GM18858 (cell line): ENCODE results near the gene ANKHD1.
"Not testable (repeated sequence)": the region's sequence is repeated elsewhere in the genome, so short reads cannot be mapped to it uniquely, and the experiment has no call there.

ENCODE experiments used
- ATAC-seq: cut with Tn5 transposase; IDR thresholded peaks from one replicate; pipeline ENCODE4 v1.9.1; 2021; ENCODE audit not compliant: unreplicated experiment

The ANKHD1 gene

DNA sequence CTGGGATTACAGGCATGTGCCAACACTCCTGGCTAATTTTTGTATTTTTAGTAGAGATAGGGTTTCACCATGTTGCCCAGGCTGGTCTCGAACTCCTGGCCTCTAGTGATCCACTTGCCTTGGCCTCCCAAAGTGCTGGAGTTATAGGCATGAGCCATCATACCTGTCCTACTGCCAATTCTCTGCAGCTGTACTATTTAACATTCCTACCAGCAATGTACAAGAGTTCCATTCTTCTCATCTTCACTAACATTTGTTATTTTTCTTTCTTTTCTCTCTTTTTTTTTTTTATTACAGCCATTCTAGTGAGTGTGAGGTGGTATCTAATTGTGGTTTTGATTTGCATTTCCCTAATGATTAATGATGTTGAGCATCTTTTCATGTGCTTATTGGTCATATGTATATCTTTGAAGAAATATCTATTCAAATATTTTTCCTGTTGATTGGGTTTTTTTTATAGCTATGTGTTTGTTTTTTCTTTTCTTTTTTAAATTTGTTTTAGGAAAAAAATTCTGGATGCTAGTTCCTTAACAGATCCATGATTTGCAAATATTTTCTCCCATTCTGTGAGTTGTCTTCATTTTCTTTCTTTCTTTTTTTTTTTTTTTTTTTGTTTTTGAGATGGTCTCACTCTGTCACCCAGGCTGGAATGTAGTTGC, 17.4 kb downstream of the ANKHD1 start:
- ATAC-seq: no peak

DNA sequence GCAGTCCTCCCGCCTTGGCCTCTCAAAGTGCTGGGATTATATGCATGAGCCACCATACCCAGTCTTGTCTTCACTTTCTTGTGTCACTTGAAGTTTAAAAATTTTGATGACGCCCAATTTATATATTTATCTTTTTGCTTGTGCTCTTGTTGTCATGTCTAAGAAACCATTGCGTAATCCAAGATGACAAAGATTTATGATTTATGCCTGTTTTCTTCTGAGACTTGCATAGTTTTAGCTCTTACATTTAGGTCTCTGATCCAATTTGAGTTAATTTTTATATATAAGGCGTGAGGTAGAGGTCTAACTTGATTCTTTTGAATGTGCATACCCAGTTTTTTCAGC, 18.6 kb downstream of the ANKHD1 start:
- ATAC-seq: no peak

DNA sequence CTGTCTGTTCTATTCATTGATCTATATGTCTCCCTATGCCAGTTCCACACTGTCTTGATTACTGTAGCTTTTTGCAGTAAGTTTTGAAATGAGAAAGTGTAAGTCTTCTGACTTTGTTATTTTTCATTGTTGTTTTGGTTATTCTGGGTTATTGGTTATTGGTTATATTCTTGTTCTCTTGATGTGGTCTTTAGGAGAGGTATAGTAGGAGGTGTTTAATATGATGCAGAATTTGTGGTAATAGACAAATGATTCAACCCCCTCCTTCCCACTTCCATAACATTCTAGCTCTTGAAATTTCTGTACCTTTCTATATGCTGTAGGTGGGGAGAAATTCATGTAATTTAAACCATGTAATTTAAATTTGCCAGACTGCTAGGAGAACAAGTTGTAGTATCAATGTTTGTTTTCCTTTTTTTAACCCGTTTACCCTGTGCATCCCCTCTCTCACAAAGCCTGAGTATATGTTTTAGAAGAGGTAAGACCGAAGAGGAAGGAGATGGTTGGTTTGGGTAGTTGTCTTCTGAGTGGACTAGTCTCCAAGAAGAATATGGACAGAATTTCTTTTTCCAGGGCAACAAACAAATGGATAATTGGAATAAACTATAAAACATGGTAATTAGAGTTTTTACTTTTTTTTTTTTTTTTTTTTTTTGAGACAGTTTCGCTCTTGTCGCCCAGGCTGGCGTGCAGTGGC, 19.2 kb downstream of the ANKHD1 start:
- ATAC-seq: no peak

DNA sequence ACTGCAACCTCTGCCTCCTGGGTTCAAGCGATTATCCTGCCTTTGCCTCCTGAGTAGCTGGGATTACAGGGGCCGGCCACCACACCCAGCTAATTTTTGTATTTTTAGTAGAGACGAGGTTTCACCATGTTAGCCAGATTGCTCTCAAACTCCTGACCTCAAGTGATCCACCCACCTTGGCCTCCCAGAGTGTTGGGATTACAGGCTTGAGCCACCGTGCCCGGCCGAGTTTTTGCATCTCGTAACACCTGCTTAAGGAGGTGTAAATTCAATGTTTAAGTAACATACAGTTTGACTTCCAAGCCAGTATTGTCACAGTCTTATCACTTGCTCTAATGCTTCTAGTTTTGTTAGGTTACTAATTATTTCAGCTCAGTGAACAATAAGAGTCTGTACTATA, 19.7 kb downstream of the ANKHD1 start:
- ATAC-seq: not testable (repeated sequence)

DNA sequence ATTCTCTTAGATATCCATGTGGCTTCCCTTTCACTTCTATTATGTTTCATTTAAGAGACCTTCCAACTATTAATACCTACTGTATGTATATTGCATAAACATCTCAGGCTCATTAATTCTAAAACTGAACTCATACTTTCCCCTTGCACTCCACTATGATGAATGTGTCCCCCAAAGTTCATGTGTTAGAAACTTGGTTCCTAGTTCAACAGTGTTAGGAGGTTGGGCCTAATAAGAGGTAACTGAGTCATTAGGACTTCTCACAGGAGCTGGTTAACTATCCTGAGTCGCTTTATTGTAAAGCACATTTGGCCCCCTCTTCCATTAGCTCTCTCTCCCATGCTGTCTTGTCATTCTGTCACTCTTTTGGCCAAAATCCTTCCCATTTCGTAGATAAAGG, 22.0 kb downstream of the ANKHD1 start:
- ATAC-seq: no peak

DNA sequence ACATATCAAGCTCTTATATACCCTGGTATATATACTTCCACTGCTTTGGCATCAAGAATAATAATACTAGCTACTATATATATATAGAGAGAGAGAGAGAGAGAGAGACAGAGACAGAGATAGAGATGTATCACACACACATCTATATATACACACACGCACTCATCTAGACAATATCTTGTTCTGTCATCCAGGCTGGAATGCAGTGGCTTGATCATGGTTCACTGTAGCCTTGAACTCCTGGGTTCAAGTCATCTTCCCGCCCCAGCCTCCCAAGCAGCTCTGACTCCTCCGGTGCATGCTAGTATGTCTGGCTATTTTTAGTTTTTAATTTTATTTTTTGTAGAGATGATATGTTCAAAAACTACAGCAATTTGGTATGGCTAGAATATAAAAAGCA, 22.5 kb downstream of the ANKHD1 start:
- ATAC-seq: no peak

DNA sequence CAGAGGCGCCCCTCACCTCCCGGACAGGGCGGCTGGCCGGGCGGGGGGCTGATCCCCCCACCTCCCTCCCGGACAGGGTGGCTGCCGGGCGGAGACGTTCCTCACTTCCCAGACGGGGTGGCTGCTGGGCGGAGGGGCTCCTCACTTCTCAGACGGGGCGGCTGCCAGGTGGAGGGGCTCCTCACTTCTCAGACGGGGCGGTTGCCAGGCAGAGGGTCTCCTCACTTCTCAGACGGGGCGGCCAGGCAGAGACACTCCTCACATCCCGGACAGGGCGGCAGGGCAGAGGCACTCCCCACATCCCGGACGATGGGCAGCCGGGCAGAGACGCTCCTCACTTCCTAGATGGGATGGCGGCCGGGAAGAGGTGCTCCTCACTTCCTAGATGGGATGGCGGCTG, 26.1 kb downstream of the ANKHD1 start:
- ATAC-seq: not testable (repeated sequence)

DNA sequence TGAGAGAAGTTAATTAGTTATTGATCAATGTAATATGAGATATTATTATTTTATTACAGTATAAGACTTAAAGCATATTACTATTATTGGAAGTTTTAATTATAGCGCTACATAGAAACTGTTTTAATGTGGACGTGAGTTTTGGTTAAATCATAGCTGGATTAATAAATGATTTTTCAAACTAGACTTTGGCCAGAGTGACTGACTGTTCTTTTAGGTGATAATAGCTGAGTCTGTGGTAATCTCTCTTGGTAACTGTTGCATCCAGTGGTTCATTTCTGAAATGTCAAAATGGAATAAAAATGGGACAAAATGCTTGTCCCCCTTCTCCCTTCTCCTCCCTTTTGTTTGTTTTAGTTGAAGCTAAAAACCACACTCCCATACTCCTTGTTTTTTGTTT, 28.1 kb downstream of the ANKHD1 start:
- no peak for ATAC-seq

DNA sequence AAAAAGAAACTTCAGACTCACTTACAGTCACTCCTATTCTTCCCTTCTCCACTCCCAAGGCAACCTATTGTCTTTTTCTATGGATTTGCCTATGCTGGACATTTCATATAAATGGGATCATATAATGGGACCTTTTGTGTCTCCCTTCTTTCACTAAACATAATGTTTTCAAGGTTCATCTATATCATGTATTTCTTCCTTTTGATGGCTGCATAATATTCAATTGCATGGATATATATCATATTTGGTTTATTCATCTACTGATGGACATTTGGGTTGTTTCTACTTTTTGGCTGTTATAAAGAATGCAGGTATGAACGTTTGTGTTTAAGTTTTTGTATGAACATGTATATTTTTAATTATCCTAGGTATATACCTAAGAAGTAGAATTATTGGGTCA, 30.6 kb downstream of the ANKHD1 start:
- ATAC-seq: no peak

DNA sequence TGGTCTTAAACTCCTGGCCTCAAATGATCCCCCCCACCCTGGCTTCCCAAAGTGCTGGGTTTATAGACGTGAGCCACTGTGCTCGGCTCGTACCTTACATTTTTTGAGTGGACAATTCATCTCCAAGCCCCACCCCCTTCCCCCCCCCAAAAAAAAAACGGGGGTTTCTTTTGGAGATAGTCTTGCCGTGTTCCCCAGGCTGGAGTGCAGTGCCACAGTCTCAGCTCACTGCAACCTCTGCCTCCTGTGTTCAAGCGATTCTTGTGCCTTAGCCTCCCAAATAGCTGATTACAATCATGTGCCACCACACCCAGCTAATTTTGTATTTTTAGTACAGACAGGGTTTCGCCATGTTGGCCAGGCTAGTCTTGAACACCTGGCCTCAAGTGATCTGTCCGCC, 31.3 kb downstream of the ANKHD1 start:
- ATAC-seq: no peak

DNA sequence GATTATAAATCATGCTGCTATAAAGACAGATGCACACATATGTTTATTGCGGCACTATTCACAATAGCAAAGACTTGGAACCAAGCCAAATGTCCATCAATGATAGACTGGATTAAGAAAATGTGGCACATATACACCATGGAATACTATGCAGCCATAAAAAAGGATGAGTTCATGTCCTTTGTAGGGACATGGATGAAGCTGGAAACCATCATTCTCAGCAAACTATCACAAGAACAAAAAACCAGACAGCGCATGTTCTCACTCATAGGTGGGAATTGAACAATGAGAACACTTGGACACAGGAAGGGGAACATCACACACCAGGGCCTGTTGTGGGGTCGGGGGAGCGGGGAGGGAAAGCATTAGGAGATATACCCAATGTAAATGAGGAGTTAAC, 55.7 kb downstream of the ANKHD1 start:
- not testable (repeated sequence) for ATAC-seq

DNA sequence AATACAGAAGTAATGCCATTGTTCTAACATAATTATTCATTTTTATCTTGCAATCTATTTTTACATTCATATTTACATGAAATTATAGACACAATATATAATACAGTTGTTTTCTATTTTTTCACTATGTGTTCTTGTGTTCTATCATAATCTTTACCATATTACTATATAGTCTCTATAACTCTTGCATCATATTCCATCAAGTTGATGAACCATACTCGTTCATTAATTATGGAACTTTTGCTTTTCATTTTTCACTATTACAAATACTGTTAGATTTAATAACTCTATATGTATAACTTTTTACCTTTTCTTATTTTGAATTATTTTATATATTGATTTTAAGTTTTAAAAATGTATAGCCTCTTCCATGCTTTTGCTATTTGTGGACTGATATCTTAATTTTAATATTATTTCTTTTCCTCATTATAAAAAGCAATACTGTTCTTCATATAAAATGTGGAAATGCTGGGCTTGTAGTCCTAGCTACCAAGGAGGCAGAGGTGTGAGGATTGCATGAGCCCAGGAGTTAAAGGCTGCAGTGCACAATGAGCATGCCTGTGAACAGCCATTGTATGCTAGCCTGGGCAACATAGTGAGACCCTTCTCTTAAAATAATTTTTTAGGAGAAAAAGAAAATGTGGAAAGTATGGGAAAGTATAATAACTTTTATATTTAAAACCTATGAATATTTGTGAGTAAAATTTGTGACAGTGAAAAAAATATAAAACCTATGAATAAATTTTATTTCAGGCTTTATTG, 65.5 kb downstream of the ANKHD1 start:
- ATAC-seq: no peak

DNA sequence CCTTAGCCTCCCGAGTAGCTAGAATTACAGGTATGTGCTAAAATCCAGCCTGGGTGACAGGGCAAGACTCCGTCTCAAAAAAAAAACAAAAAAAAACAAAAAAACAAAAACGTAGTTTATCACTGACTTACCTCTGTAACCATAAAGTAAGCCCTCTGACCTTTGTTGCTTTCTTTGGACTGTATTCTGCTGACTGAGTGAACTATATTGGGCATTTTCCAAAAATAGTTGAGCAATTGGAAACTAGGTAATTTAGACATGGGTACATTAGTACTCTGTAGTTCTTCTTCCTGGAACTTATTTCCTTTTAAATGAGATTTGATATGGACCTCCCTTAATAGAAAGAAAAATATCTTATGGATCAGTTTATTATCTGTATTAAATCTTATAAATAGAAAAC, 66.6 kb downstream of the ANKHD1 start:
- no peak for ATAC-seq

DNA sequence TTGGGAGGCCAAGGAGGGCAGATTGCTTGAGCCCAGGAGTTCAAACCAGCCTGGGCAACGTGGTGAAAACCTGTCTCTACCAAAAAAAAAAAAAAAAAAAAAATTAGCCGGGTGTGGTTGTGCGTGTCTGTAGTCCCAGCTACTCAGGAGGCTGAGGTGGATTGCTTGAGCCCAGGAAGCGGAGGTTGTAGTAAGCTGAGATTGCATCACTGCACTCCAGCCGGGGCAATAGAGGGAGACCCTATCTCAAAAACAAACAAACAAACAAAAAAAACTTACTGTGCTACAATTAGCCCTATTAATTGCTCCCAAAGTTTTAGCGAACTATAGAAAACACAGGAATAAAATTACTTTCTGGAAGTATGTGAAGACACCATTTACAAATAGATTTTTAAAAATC, 67.6 kb downstream of the ANKHD1 start:
- no peak for ATAC-seq

DNA sequence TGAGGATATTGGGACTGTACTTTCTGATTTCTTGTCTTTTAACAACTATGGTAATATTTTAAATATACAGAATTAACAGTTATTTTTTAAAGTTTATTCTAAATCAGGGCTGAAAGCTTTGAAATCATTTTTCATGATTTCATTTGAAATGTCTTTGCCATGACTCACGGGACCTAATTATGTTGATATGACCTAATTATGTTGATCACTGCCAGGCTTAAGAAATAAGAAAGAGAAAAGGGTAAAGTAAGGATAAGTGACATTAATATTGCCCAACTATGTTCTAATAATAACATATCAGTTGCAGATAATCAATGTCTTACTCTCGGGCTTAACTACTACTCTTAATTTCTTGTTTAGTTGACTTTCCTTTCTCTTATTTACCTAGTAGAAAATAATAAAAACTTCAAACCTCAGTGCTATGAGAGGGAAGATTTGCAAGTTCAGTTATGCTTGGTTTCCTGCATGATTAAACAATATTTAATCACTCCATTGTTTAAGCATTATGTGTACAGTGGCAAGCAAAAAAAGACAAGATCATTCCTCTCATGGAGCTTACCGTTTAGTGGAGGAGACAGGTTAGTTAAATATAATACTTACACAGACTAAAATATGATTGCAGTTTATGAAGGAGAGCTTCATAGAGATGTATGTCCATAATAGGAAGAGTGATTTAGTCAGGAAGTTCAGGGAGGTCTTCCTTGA, 78.8 kb downstream of the ANKHD1 start:
- no peak for ATAC-seq

DNA sequence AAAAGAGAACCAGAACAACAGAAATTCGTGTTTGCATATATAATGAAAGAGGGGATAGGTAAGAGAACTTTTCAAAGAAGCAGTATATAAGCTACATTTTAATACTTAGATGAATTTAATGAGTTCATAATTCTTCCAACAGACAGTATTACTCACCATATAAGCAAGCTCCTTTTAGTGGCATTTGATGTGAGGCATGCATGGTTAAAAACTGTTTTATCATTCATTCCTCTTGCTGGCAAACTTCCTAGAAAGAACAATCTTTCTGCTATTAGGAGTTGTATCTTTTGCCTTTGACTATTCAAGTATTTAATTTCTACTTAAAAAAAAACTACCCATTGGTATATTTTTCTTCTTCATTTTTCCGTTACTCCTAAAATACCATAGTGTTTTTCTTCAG, 80.1 kb downstream of the ANKHD1 start:
- ATAC-seq: no peak

DNA sequence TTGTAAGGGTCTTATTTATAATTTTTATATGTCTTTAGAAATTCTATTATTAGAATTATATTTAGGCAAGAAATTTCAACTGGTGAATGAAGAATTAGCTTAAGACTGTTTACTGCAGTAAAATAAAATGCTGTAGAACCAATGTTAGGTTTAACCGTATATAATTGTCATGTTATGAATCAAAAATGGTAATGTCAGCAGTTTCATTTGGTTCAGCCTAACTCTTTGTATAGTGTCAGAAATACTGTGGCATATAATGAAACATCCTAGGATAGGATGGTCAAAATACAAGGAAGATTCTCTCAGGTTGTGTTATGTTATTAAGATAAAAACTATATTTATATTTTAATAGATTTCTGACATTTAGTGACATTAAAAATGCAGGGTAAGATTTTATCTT, 81.4 kb downstream of the ANKHD1 start:
- no peak for ATAC-seq

DNA sequence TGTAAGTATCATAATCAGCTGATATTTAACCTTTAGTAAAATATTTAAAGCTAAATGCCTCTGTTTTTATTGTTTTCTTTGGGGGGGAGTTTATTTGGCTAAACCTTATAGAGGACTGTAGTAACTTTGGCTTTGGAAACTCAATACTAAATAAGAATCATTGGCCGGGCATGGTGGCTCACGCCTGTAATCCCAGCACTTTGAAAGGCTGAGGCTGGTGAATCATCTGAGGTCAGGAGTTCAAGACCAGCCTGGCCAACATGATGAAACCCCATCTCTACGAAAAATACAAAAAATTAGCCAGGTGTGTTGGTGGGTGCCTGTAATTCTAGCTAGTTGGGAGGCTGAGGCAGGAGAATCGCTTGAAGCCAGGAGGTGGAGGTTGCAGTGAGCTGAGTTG, 86.5 kb downstream of the ANKHD1 start:
- ATAC-seq: not testable (repeated sequence)

DNA sequence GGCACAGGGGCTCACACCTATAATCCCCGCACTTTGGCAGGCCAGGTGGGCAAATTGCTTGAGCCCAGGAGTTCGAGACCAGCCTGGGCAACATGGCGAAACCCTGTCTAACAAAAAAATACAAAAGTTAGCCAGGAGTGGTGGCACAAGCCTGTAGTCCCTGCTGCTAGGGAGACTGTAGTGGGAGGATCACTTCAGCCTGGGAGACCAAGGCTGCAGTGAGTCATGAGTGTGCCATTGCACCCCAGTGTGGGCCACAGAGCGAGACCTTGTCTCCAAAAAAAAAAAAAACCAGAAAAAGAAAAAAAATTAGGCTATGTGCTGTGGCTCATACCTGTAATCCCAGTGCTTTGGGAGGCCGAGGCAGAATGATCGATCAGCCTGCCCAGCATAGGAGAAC, 87.3 kb downstream of the ANKHD1 start:
- ATAC-seq: no peak

DNA sequence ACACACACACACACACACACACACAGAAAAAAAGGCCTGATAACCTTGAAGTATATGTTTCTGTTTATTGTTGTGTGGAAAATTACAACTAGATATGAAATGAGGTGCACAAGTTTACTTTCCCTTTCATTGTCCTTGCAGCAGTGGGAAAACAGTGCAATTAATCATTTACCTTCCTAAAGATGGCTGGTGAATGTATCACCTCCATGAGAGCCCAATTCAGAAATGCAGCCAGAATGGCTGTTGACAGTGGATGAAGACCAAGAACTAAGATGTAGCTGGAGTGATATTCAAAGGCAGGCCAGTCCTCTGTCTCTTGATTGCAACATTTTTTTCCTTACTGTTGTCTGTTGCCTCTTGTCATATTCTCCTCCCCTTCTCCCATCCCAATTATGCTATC, 96.3 kb downstream of the ANKHD1 start:
- no peak for ATAC-seq

DNA sequence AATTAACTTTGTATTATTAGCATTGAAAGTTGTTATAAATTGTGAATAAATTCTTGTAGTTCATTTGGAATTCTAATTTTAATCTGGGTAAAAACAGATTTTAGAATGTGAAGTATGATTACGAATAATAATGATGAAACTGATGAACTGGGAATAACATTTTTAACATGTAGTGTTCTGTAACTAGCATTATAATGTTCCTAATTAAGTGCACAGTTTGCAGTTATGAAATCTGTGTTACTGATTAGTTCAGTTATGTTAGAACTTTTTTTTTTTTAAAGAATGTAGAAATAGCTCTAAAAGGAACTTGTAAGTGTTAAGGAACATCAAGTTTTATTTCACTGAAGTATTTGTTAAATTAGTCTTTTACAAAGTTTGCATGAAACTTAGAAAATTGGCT, 97.0 kb downstream of the ANKHD1 start:
- no peak for ATAC-seq

DNA sequence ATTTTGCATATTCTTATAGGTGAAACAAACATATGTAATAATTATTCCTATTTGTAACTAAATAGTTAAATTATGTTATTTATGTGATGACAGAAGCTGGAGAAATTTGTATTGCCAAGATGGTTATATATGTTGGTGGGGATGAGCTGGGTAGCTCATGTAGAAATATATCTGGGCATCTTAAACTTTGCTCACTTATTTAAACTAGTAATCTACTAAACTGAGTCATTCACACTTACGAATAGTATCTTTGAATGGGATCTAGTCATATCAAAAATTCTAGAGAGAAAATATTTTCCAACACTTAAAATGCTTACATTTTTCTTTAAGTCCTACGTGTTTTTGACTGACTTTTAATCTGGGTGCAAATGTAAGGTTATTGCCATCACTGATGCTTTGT, 101.2 kb downstream of the ANKHD1 start:
- no peak for ATAC-seq
